SK-N-MC (cell line): Measurements from ENCODE around the gene NEGR1.

ENCODE experiments used
- EZH2 ChIP-seq: fragments of 200-600 bp; sonication (generic); IDR thresholded peaks from one replicate; pipeline ENCODE4 v1.6.1; 2017; ENCODE audit warnings: antibody characterized with exemption
- POLR2AphosphoS5 ChIP-seq: IDR thresholded peaks from 2 replicates; pipeline ENCODE4 v1.6.1; 2012; ENCODE audit warnings: mild to moderate bottlenecking, low read depth, low read length, borderline replicate concordance

- TF ChIP-seq EZH2 (no peak), POLR2AphosphoS5 (no peak)
These were observed 413.0 kb downstream of the NEGR1 start for GRCh38 chr1:71869326-71869725.
